GM21526 (cell line): ENCODE results near the gene IMP4.

ENCODE experiments used
- ATAC-seq: cut with Tn5 transposase; IDR thresholded peaks from one replicate; pipeline ENCODE4 v1.9.1; 2021; ENCODE audit warnings: moderate library complexity; ENCODE audit not compliant: unreplicated experiment, low FRiP score

Gene IMP4

DNA sequence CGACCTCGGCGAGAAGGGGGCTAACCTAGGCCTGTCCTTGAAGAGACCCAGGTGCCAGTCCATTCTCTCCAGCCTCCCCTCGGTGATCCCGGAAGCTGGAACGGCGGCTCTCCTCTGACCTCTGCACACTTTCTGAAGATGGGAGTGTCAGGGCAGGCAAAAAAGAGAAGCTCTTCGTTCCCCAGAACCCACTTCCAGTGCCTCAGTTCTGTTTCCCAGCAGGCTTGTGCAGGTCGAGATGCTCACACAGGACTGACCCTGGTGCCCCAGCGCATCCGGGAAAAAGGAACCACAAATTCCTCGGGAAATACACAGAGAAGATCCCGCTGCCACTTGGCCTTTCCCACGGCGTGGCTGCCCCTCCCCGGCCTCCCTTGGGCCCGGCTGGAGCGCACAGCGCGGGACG, 12.5 kb downstream of the IMP4 start:
- ATAC-seq, result no peak

DNA sequence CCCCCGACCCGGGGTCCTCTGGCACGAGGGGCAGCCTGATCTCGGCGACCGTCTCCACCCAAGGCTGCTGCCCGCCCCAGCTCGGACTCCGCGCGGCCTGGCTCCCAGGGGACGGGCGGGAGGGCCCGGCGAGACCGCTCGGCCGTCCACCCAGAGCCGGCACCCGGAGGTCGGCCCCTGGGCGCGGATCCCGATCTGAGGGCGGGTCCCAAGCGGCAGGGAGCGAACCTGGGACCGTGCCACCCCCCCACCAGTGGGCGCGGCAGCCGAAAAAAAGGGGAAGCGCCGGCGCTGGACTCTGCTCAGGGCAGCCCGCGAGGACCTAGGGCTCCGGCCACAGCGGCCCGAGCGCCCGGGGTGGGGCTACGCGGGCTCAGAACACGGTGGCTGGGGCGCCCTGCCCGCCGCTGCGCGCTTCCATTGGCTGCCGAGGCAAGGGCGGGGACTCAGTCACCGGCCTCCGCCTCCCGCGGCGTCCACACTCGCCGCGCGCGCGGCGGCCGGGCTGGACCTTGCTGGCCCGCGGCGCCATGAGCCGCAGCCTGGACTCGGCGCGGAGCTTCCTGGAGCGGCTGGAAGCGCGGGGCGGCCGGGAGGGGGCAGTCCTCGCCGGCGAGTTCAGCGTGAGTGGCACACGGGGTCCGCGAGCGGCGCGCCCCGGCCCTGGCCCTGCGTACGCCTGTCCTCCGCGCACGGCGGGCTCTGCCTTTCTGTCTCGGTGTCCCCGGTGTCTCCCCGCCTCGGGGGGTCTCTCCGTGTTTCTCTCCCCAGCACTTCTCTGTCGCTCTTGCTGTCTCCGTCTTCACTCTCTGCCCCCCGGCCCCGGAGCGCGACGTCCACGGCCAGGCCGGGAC, 13.1 kb downstream of the IMP4 start, which contains the start of gene PTPN18:
Gene PTPN18, plus strand, starts transcription at position 479 of the 854 bp plus-strand sequence. Its CDS starts 52 bp downstream, at position 531.
- peak; percentile 80 for ATAC-seq

GRCh38 chr2:130357864-130358263, 15.2 kb downstream of the IMP4 start:
- ATAC-seq, result no peak

- no peak for ATAC-seq
These were observed 16.0 kb downstream of the IMP4 start for GRCh38 chr2:130358420-130359350.

DNA sequence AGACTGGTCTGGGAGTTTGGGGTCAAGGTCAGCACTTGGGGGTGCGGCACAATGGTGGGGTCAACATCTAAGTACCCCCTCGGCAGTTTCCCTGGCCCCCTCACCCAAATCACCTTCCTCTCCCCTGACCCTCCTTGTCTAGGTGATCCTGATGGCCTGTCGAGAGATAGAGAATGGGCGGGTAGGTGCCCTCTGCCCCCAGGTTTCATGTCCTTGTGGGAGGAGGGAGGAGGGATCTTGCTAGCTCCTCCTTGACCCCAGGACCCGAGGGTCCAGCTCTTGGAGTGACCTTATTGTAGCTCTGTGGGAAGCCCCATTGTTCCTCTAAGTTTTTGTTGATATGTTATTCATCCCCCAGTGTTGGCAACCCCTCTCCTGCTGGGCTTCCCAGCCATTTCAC, 16.8 kb downstream of the IMP4 start:
- no peak for ATAC-seq

GRCh38 chr2:130363479-130363878, 20.8 kb downstream of the IMP4 start:
- no peak for ATAC-seq

DNA sequence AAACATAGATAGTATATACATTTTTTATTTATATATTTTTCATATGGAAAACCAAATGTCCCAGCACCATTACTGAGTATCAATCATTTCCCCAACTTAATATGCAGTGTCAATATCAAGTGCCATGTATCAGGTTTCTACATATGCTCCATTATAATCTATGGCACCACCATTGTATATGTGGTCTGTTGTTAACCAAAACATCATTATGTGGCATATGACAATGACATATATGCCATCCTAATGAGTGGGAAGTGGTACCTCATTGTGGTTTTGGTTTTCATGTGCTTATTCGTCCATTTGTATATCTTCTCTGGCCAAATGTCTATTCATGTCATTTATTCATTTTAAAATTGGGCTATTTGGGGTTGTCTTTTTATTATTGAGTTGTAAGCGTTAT, 22.4 kb downstream of the IMP4 start:
- no peak for ATAC-seq

GRCh38 chr2:130365963-130366362, 23.3 kb downstream of the IMP4 start:
- no peak for ATAC-seq

DNA sequence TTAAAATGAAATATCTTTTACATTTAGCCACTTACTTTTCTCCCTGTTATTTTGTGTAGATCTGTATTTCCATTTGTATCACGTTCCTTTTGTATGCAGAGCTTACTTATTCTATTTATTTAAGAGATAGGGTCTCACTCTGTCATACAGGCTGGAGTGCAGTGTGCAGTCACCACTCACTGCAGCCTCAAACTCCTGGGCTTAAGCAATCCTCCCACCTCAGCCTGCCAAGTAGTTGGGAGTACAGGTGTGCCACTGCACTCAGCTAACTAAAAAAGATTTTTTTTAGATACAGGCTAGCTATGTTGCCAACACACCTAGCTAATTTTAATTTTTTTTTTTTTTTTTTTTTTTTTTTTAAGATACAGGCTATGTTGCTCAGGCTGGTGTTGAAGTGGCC, 24.0 kb downstream of the IMP4 start:
- ATAC-seq, result no peak

DNA sequence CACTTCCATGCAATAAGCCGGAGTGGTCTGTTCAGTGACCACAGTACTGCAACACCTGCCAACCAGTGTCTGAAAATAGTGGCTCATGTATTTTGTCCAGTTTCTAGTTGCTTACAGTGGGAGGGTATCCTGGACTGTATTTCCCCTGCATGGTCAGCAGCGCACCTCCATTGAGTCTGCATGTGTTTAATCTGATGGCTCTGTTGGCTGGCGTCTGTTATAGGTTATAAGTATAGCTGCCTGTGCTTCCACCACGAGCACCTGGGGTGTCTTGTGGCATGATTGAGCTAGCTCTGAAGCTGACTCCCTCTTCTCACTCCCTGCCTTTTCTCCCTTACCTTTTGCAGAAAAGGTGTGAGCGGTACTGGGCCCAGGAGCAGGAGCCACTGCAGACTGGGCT, 26.1 kb downstream of the IMP4 start:
- ATAC-seq, result no peak

GRCh38 chr2:130369311-130369964, 26.7 kb downstream of the IMP4 start:
- no peak for ATAC-seq

DNA sequence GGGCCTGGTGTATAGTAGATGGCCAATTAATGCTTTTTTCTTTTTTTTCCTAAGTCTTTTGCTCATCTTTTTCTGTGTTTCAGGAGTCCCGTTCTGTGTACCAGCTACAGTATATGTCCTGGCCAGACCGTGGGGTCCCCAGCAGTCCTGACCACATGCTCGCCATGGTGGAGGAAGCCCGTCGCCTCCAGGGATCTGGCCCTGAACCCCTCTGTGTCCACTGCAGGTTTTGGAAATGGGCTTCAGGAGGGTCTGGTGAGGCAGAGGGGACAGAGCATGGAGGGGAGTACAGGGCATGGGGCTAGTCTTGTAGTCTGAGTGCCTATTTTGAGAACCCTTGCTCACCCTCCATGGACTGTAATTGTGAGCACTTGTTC, 27.3 kb downstream of the IMP4 start:
- ATAC-seq, result no peak

DNA sequence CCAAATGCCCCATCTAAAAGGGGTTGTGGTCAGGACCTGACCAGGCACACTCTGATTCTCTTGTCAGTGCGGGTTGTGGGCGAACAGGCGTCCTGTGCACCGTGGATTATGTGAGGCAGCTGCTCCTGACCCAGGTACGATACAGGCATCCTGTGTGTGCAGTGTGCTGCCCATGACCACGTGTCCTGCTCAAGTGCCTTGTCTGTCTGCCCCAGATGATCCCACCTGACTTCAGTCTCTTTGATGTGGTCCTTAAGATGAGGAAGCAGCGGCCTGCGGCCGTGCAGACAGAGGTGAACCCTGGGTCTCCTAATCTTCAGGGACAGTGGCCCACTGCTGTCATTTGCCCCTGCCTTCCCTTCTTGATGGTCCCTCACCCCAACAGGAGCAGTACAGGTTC, 27.8 kb downstream of the IMP4 start:
- ATAC-seq, result no peak

GRCh38 chr2:130371723-130372054, 29.0 kb downstream of the IMP4 start:
- ATAC-seq, result peak; percentile 26

GRCh38 chr2:130372055-130372832, 29.5 kb downstream of the IMP4 start:
- peak; percentile 66 for ATAC-seq

- peak; percentile 4 for ATAC-seq
These were observed 30.4 kb downstream of the IMP4 start for GRCh38 chr2:130372833-130373807.

DNA sequence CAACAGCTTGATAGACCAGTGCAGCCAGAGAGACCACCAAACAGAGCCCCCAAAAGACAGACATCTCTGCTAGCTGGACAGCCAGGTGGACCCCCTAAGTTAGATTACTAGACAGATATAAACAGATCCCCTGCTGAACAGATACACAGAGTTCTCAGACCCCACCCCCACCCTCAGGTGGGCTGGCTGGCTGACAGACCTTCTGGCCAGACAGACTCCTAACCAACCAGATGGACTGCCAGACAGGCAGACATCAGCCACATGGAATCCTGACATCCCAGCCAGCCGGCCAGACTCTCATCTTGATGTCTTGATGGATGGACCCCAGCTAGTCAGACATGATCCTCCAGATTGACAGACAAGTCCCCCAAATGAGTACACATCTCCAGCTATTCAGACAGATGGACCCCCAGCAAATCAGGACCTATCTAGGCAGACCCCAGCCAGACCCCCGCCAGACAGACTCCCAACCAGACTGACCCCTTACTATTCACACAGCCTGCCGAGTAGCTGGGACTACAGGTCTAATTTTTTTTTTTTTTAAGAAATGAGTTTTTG, 31.2 kb downstream of the IMP4 start:
- no peak for ATAC-seq

DNA sequence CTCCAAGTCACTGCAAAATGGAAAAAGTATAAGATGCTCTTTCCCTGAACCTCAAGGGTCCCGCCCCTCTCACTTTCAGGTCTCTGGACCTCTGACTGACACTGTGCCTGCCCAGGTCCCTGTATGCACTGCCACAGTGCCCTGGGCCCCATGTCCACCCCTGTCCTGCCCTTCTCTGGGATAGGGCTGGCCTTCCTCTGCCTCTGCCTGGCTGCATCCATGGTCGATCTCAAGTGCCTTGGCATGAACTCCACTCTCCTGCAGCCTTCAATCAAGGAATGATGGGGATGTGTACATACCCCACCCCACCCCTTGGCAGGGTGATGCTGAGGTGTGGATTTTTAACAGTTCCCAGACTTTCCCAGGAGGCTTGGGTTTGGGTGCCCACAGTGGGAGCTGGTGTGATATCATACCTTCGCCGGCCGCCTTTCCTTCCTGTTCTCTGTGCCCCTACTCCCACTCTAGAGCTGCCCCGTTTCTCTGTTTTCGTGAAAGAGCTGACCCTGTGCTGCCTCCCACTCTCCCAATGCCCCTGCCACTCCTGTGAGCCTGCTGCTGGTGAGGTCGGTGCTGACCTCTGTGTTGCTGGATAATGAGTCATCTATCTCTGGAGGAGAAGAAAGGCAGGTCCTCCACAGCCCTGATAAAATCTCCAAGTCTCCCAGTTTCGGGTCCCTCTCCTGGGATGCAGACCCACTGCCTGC, 32.0 kb downstream of the IMP4 start:
- ATAC-seq, result no peak
